Measurements from ENCODE around the gene SLC16A7. TPM values are rescaled to one million over a fixed set of nuclear protein-coding genes. Genes with fewer than 3 reads are reported as not detected.

The SLC16A7 gene
- total and polyA plus RNA-seq, 10 of the 15 experiments (the other 5 are each of a cell fraction or from before 2014, with no cell fraction given), result 1.5 to 12.9 (median 6.7) TPM

DNA sequence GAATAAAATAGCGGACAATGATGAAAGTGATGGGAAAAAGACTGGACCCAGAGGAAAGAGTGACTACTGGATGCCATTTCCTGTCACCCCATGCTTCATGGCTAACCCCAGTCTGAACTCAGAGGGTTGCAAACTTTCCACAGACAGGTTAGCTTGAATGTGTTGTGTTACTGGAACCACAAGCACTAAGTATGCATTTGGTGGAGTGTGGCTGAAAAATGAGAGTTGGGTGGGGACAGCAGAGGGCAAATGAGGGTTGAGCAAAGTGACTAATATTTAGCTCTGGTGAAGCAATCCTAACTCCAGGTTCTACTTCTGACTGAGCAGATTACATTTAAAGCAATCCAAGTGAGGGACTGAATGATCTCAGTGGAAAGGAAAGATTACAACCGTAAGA lies 1.6 kb downstream of the SLC16A7 start (continued):
- peak; percentile 59 for TF ChIP-seq SP1 (IDR thresholded peaks at IDR 0.05; ENCODE audit: low read depth, low read length)
- TF ChIP-seq HDAC2 (IDR thresholded peaks at IDR 0.05), result no peak
- peak; percentile 69; the same call in 1 of the 3 replicates for TF ChIP-seq POU2F2 (IDR thresholded peaks at IDR 0.05; ENCODE audit: borderline replicate concordance, low read depth, low read length)
- TF ChIP-seq, protein P1, sequence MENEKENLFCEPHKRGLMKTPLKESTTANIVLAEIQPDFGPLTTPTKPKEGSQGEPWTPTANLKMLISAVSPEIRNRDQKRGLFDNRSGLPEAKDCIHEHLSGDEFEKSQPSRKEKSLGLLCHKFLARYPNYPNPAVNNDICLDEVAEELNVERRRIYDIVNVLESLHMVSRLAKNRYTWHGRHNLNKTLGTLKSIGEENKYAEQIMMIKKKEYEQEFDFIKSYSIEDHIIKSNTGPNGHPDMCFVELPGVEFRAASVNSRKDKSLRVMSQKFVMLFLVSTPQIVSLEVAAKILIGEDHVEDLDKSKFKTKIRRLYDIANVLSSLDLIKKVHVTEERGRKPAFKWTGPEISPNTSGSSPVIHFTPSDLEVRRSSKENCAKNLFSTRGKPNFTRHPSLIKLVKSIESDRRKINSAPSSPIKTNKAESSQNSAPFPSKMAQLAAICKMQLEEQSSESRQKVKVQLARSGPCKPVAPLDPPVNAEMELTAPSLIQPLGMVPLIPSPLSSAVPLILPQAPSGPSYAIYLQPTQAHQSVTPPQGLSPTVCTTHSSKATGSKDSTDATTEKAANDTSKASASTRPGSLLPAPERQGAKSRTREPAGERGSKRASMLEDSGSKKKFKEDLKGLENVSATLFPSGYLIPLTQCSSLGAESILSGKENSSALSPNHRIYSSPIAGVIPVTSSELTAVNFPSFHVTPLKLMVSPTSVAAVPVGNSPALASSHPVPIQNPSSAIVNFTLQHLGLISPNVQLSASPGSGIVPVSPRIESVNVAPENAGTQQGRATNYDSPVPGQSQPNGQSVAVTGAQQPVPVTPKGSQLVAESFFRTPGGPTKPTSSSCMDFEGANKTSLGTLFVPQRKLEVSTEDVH (IDR thresholded peaks at IDR 0.05; ENCODE audit: low read depth, partially characterized antibody), result no peak
- TF ChIP-seq NRF1 (conservative IDR thresholded peaks at IDR 0.05; ENCODE audit: low read depth, low read length), result no peak
- TF ChIP-seq IKZF2 (IDR thresholded peaks at IDR 0.05), result peak in 1 of 2 experiments; percentile 28; a peak in 2 of 4 replicates
- TF ChIP-seq ZNF384 (IDR thresholded peaks at IDR 0.05; ENCODE audit: borderline replicate concordance, low read depth, low read length), result no peak
- TF ChIP-seq NR2F1 (conservative IDR thresholded peaks at IDR 0.05), result no peak
- TF ChIP-seq YBX1 (IDR thresholded peaks at IDR 0.05), result no peak
- TF ChIP-seq PAX5 (IDR thresholded peaks at IDR 0.05; ENCODE audit: borderline replicate concordance, low read depth, low read length), result 0 out of 2 replicates have a peak, but pooled peaks have one; percentile 7
- no peak for TF ChIP-seq BMI1 (IDR thresholded peaks at IDR 0.05; ENCODE audit: borderline replicate concordance)
- peak; percentile 4; the same call in 1 of the 2 replicates for TF ChIP-seq RAD21 (IDR thresholded peaks at IDR 0.05; ENCODE audit: insufficient read depth, low read depth, low read length)
- TF ChIP-seq PAX8 (IDR thresholded peaks at IDR 0.05), result no peak
- peak; percentile 43; the same call in 1 of the 2 replicates for TF ChIP-seq ATF7 (IDR thresholded peaks at IDR 0.05; ENCODE audit: low read depth)
- no peak for TF ChIP-seq EGR1 (IDR thresholded peaks at IDR 0.05; ENCODE audit: borderline replicate concordance in 1 of 2, low read depth in 2 of 2, low read length in 2 of 2)
- TF ChIP-seq JUNB (IDR thresholded peaks at IDR 0.05), result peak; percentile 69
- TF ChIP-seq CBX5 (IDR thresholded peaks at IDR 0.05; ENCODE audit: low read depth), result no peak
- peak; percentile 68 for TF ChIP-seq RUNX3 (IDR thresholded peaks at IDR 0.05; ENCODE audit: low read length)
- peak; percentile 39; the same call in 1 of the 2 replicates for TF ChIP-seq POLR2AphosphoS5 (IDR thresholded peaks at IDR 0.05; ENCODE audit: low read length)
- TF ChIP-seq SMARCA5 (IDR thresholded peaks at IDR 0.05), result no peak
- TF ChIP-seq, protein P2, sequence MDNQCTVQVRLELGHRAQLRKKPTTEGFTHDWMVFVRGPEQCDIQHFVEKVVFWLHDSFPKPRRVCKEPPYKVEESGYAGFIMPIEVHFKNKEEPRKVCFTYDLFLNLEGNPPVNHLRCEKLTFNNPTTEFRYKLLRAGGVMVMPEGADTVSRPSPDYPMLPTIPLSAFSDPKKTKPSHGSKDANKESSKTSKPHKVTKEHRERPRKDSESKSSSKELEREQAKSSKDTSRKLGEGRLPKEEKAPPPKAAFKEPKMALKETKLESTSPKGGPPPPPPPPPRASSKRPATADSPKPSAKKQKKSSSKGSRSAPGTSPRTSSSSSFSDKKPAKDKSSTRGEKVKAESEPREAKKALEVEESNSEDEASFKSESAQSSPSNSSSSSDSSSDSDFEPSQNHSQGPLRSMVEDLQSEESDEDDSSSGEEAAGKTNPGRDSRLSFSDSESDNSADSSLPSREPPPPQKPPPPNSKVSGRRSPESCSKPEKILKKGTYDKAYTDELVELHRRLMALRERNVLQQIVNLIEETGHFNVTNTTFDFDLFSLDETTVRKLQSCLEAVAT (IDR thresholded peaks at IDR 0.05), result no peak
- no peak for TF ChIP-seq BCL3 (IDR thresholded peaks at IDR 0.05; ENCODE audit: borderline replicate concordance, insufficient read depth, low read depth, low read length, poor library complexity, severe bottlenecking)
- peak; percentile 26; the same call in 1 of the 2 replicates for TF ChIP-seq SMC3 (IDR thresholded peaks at IDR 0.05; ENCODE audit: borderline replicate concordance, low read length)
